Cardiac fibroblast (primary cell): ENCODE measurements around the gene RGS12.

Experiments used
- DNase-seq, 2 donors: peaks; one replicate each; pipeline versions ENCODE4 v3.0.0 to v3.0.0-alpha.2; 2010; ENCODE audit warnings: low read depth in 2 of 2
- H3K4me3 ChIP-seq, 2 donors: replicated peaks in 1 of 2; 1 replicate in 1 of 2; 2 replicates in 1 of 2; pipeline ENCODE4 v1.5.1; 2011; ENCODE audit warnings: low read depth in 2 of 2, low read length in 2 of 2, mild to moderate bottlenecking in 2 of 2, moderate library complexity in 1 of 2
- CTCF ChIP-seq: IDR thresholded peaks from one replicate; pipeline ENCODE4 v1.5.1; 2011; ENCODE audit warnings: low read depth, mild to moderate bottlenecking, low read length, inconsistent platforms

RGS12 gene

GRCh38 chr4:3247399-3248177 lies 45.2 kb upstream of the RGS12 start:
- TF ChIP-seq CTCF: no peak
- no peak for DNase-seq
- H3K4me3 ChIP-seq: no peak overlapping the region

- no peak for DNase-seq
- no peak overlapping the region for H3K4me3 ChIP-seq
- TF ChIP-seq CTCF: no peak
Observed at GRCh38 chr4:3248178-3248480, 44.7 kb upstream of the RGS12 start.

GRCh38 chr4:3248811-3249661 lies 43.8 kb upstream of the RGS12 start, which contains the start of gene MSANTD1:
Gene MSANTD1 (plus strand): TSS chr4:3249159. CDS start chr4:3249223, 64 bp downstream.
- peak; percentile 47 to 57 for DNase-seq
- no peak within 1 kb of the TSS for H3K4me3 ChIP-seq
- TF ChIP-seq CTCF: no peak

GRCh38 chr4:3249711-3250437 lies 42.9 kb upstream of the RGS12 start:
- no peak for TF ChIP-seq CTCF

GRCh38 chr4:3250438-3250955 lies 42.3 kb upstream of the RGS12 start:
- no peak overlapping the region for H3K4me3 ChIP-seq
- TF ChIP-seq CTCF: no peak
- DNase-seq: no peak

More at GRCh38 chr4:3249711-3250437, 42.9 kb upstream of the RGS12 start:
- no peak for DNase-seq
- no peak overlapping the region for H3K4me3 ChIP-seq

- TF ChIP-seq CTCF: no peak
- H3K4me3 ChIP-seq: no peak overlapping the region
- peak in 1 of 2 donors; percentile 44 for DNase-seq
Observed at GRCh38 chr4:3250956-3251690, 41.7 kb upstream of the RGS12 start.
